HG03457 (cell line): ENCODE measurements around the gene BMPR2.
"Not testable (repeated sequence)": the region's sequence is repeated elsewhere in the genome, so short reads cannot be mapped to it uniquely, and the experiment has no call there.

Source experiments
- ATAC-seq: cut with Tn5 transposase; IDR thresholded peaks from one replicate; pipeline ENCODE4 v1.9.1; 2021; ENCODE audit warnings: moderate number of reproducible peaks; ENCODE audit not compliant: unreplicated experiment

The BMPR2 gene

DNA sequence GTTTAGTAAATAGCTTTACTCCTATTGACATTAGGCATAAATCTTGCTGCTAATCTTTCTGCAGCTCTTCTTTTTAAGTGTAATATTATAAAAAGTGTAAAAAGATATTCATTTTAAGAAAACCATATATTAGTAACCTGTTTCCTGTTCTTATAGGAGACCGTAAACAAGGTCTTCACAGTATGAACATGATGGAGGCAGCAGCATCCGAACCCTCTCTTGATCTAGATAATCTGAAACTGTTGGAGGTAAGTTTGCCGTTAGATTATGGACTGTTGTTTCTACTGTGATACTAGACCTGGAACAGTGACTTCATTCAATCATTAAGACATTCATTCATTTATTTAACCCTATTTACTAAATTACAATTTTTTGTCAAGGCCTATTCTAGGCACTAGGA, 138.6 kb downstream of the BMPR2 start:
- ATAC-seq, result no peak

DNA sequence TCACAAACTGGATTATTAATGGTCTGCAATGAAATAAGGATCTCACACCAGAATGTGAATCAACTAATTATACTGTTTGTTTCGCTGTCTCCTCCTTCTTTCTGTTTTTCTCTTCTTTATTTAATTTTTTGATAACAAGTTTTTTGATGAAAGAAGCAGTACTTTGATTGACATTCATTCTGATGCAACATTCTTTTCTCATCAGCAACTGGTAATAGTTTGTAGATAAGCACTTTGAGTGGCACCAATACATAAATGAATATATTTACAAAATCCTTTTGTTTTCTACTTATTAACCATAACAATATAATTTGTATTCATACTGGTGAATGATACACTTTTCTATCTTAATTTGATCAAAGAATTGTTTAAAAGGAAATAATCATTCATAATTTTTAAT, 143.3 kb downstream of the BMPR2 start:
- no peak for ATAC-seq

DNA sequence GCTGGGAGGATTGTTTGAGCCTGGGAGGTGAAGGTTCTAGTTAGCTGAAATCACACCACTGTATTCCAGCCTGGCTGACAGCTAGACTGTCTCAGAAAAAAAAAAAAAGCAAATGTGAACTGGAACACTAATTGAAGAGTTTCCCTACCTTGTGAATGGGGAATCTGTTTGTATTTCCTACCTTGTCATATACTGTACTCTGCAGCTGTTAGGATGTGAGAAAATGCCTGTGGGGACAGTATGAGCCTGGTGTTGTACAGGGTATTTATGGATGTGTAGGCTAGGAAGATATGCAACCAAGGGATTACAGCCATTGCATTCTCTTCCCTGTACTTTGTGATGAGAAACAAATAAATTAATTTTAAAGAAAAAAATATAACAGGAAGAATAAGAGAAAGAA, 145.3 kb downstream of the BMPR2 start:
- ATAC-seq, result no peak

DNA sequence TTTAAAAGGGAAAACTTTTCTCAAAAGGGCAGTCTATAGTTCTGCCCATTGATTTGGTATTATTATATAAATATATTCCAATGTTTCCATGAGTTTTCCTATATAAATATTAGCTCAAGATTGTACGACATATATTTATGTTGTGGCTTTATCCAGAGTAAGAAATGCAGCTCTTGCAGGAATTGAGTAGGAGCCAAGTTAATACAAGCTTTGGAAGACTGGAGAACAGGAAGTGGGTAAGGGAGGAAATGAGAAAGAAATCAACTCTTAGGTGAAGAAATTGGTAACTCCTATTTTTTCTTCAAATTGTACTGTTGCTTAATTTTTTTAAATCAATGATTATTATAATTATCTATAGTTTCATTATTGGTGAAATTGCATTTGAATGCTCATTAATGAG, 153.3 kb downstream of the BMPR2 start:
- ATAC-seq, result no peak

DNA sequence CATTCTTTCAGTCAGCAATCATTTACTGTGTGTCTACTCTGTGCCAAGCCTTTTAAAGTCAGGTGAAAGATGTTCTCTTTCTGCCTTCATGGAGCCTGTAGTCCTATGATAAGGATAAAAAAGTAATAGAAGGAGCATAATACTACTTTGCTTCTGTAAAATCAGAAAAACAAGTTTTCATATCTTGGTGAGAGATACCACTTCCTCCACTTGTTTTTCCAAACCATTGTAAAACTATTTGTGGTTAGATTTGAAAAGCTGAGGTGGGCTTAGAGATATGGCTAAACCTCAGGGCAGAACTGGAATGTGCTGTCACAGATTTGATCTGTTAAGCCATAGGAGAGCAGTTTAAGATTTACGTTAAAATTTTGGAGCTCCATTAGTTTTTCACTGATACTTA, 153.9 kb downstream of the BMPR2 start:
- ATAC-seq, result no peak

DNA sequence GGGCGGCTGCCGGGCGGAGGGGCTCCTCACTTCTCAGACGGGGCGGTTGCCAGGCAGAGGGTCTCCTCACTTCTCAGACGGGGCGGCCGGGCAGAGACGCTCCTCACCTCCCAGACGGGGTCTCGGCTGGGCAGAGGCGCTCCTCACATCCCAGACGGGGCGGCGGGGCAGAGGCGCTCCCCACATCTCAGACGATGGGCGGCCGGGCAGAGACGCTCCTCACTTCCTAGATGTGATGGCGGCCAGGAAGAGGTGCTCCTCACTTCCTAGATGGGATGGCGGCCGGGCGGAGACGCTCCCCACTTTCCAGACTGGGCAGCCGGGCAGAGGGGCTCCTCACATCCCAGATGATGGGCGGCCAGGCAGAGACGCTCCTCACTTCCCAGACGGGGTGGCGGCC, 159.2 kb downstream of the BMPR2 start:
- not testable (repeated sequence) for ATAC-seq

DNA sequence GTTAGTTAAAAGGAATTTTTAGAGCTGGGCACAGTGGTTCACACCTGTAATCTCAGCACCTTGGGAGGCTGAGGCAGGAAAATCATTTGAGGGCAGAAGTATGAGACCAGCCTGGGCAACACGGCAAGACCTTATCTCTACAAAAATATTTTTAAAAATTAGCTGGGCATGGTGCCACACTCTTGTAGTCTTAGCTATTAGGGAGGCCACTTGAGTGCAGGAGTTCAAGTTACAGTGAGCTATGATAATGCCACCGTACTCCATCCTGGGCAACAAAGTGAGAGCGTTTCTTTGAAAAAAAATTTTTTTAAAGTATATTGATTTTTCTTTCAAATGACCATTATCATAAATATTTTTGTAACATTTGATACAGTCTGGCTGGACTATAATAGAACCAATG, 165.0 kb downstream of the BMPR2 start:
- ATAC-seq, result no peak

DNA sequence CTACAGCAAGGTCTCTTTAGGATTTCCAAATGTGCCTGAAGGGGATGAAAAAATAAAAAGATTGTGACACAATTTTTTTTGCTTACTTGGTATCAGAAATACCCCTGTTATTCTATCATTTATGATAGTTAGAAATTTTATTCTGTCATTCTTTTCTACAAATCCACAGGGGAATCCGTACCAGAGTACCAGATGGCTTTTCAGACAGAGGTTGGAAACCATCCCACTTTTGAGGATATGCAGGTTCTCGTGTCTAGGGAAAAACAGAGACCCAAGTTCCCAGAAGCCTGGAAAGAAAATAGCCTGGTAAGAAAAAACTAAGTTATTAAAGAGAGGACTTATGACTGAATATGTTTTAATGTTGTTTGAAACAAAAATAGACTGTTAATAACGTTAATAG, 166.0 kb downstream of the BMPR2 start:
- no peak for ATAC-seq

DNA sequence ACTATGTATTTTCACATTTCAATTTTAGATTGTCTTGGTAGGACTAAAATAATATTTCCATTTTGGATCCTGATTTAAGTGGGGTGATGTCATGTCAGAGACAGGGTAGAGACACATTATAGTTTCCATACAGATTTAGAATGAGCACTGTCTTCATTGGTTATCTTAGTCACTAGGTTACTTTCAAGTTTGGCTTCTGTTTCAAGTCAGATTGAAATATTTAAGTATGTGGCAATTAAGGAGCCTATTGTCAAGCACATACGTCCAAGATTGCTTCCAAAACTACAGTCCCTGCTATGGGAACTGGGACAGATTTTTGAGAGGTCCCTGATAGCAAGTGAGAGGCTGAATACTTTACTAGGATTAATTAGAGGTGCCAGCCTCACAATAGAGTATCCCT, 169.4 kb downstream of the BMPR2 start:
- ATAC-seq, result no peak

DNA sequence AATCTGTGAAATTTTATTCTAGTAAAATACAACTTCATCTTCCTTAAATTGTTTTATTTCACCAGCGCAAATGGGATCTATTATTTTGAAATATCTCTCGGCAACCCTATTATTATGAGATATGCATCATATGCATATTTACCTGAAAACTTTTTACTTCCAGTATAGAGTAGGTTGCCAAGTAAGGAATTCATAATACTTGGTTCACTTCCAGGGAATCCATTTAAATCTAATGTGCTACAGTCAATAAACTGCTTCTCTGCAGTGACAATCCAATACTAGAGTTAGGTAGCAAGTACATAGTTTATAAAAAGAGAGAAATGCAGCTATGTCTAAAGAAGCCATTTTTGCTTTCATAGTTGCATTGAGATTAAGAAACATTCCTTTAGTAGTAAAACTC, 169.8 kb downstream of the BMPR2 start:
- ATAC-seq, result no peak

DNA sequence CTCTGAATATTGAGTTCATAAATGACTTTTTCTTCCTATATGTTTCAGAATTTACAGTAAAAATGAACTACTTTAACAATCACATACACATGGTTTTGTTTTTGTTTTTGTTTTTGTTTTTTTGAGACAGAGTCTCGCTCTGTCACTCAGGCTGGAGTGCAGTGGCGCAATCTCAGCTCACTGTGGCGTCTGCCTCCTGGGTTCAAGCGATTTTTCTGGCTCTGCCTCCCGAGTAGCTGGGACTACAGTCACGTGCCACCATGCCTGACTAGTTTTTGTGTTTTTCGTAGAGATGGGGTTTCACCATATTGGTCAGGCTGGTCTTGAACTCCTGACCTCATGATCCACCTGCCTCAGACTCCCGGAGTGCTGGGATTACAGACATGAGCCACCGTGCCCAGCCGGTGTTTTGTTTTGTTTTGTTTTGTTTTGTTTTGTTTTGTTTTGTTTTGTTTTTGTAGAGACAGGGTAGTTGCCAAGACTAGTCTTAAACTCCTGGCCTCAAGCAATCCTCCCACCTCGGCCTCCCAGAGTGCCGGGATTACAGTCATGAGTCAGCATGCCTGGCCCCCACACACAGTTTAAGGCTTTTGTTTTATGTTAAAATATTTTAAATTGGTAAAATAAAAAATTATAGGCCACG, 170.5 kb downstream of the BMPR2 start:
- ATAC-seq, result not testable (repeated sequence)

DNA sequence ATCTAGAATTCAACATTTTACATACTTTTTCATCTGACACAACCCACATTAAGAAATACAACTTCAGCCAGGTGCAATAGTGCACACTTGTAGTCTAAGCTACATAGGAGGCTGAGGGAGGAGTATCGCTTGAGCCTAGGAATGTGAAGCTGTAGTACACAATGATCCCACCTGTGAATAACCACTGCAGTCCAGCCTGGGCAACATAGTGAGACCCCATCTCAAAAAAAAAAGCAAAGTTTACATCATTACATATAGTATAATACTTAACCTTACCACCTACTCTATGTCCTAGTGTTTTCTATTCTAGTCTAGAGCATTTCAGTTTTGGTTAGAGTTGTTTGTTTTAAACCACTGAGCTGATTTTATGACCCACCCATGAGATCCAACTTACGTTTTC, 172.1 kb downstream of the BMPR2 start:
- no peak for ATAC-seq

DNA sequence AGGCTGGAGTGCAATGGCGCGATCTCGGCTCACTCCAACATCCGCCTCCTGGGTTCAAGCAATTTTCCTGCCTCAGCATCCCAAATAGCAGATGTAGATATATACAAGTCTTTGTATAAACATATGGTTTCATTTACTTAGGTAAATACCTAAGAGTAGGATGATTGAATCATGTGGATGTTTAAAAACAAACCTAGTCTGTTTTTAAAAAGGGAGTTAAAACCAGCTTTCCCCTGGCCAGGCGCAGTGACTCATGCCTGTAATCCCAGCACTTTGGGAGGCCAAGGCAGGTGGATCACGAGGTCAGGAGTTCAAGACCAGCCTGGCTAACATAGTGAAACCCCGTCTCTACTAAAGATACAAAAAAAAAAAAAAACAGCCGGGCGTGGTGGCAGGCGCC, 174.9 kb downstream of the BMPR2 start:
- ATAC-seq, result not testable (repeated sequence)

DNA sequence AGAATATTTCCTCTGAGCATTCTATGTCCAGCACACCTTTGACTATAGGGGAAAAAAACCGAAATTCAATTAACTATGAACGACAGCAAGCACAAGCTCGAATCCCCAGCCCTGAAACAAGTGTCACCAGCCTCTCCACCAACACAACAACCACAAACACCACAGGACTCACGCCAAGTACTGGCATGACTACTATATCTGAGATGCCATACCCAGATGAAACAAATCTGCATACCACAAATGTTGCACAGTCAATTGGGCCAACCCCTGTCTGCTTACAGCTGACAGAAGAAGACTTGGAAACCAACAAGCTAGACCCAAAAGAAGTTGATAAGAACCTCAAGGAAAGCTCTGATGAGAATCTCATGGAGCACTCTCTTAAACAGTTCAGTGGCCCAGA, 179.2 kb downstream of the BMPR2 start:
- no peak for ATAC-seq

DNA sequence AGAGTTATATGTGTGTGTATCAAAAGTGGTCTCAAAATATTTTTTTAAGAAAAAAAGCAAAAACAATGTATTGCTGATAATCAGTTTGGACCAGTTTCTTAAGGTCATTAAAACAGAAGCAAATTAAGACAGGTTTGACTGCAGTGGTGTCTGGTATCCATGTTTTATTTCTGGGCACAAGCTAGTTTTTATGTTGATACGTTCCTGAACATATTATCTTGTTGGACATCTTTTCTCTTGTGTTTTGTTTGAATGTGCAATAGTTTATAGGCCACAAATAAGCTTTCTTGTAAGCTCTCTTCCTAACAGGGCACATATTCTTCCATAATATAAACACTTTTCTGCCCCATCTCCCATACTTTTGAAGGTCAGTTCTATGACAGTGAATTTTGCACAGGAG, 184.1 kb downstream of the BMPR2 start:
- ATAC-seq, result no peak

DNA sequence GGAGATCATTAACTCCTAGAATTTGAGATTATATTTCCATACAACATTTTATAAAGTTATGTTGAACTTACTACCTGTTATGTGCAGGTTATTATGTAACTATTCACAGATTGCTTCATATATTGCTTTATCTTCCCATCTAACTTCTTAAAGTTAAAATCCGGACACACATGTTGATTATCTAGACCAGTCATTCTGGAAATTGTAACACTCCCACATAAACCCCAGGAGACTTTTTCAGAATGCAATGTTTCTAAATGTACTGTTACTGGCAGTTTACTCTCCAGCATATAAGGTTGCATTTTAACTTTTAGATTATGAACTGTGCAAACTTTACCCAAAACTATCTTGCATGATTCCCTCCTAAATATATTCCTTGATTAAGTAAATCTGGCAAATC, 188.1 kb downstream of the BMPR2 start:
- ATAC-seq, result no peak

DNA sequence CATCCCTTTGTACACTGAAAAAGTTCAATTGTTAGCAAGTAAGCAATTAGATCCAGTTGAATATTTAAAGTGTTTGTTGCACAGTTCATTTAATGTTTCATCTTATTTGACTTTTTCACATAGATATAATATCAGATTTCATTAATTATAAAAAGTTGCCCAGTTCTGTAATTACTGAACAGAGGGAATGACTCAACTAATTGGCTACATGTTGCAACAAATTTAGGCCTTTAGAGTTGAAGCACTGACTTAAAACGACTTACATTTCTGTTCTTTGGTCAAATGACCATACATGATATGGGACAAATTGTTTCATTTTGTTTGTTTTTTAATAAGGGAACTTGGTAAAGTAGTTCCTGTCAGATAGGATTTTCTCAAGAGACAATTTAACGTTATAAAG, 190.2 kb downstream of the BMPR2 start:
- ATAC-seq, result no peak

DNA sequence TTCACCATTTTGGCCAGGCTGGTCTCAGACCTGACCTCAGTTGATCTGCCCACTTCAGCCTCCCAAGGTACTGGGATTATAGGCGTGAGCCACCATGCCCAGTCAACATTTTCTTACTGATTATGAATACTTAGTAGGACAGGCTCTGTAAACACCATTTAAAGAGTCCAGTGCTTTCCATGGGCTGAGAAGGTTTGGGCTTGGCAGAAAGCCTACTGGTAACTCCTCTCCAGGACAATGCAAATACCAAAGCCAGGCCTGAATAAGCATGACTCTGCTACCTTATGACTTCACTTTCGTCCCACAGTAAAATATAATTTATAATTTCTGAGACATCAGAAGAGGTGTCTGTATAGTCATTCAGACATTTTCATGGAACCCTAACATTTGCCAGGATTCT, 198.4 kb downstream of the BMPR2 start:
- ATAC-seq, result no peak

DNA sequence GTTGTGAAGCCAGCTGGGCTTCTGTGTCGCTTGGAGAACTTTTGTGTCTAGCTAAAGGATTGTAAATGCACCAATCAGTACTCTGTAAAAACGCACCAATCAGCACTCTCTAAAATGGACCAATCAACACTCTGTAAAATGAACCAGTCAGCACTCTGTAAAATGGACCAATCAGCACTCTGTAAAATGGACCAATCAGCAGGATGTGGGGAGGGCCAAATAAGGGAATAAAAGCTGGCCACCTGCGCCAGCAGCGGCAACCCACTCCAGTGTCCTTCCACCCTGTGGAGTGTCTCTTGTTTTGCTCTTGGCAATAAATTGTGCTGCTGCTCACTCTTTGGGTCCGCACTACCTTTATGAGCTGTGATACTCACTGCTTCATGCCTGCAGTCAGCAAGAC, 199.1 kb downstream of the BMPR2 start:
- not testable (repeated sequence) for ATAC-seq

DNA sequence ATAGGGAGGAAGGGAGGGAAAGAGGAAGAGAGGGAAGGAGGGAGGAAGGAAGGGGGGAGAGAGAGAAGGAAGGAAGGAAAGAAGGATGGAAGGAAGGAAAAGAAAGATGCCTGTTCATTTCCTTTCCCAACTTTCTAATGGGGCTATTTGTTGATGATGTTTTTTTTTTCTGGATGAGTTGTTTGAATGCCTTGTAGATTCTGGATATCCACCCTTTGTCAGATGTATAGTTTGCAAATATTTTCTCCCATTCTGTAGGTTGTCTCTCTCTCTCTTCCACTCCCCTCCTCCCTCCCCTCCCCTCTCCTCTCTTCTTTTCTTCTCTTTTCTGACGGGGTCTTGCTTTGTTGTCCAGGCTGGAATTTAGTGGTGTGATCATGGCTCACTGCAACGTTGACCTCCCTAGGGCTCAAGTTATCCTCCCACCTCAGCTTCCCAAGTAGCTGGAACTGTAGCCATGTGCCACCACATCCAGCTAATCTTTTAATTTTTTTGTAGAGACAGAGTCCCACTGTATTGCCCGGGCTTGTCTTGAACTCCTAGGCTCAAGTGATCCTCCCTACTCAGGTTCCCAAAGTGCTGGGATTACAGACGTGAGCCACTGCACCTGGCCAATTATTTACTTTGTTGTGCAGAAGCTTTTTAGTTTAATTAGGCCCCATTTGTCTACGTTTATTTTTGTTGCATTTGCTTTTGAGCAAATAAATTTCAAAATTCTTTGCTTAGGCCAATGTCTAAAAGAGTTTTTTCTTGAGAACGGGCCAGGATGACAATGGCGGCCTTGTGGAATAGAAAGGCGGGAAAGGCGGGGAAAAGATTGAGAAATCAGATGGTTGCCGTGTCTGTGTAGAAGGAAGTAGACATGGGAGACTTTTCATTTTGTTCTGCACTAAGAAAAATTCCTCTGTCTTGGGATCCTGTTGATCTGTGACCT, 201.4 kb downstream of the BMPR2 start:
- ATAC-seq, result no peak

DNA sequence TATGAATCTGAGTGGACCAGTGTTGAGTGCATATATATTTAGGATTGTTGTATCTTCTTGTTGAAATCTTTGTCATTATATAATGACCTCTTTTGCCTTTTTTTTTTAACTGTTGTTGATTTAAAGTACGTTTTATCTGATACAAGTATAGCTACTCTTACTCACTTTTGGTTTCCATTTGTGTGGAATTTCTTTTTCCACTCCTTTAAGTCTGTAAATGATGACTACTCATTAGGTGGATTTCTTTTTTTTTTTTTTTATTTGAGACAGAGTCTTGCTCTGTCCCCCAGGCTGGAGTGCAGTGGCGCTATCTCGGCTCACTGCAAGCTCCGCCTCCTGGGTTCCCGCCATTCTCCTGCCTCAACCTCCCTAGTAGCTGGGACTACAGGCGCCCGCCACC, 206.7 kb downstream of the BMPR2 start:
- ATAC-seq, result not testable (repeated sequence)

DNA sequence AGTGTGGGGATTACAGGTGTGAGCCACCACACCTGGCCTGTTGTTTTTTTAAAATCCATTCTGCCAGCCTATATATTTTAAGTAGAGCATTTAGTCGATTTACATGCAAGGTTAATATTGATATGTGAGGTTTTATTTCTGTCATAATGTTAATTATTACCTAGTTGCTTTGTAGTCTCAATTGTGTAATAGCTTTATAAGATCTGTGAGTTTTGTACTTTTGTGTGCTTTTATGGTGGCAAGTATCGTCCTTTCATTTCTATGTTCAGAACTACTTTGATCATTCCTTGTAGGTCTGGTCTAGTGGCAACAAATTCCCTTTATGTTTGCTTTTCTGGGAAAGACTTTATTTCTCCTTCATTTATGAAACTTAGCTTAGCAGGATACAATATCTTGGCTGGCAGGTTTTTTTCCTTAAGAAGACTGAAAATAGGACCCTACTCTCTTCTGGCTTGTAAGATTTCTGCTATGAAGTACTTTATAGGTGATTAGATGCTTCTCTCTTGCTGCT, 207.6 kb downstream of the BMPR2 start:
- ATAC-seq, result no peak
